Measurements from ENCODE around the gene AHCYL2.

DNA sequence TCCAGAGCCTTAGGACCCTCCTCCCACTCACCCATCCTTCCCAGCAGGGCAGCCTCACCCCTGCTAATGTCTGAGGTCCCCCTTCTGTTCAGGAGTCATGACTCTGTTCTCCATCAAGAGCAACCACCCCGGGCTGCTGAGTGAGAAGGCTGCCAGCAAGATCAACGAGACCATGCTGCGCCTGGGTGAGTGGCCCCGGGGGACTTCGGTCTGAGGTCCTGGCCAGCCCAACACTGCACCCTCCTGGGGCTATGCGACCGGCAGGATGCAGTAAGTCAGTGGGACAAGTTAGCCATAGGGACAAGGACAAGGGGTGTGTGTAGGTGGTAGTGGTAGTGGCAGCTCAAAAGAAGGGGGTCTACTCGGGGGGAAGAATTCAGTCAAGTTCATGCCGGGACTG lies 16.2 kb upstream of the AHCYL2 start:
- TF ChIP-seq, protein P1, sequence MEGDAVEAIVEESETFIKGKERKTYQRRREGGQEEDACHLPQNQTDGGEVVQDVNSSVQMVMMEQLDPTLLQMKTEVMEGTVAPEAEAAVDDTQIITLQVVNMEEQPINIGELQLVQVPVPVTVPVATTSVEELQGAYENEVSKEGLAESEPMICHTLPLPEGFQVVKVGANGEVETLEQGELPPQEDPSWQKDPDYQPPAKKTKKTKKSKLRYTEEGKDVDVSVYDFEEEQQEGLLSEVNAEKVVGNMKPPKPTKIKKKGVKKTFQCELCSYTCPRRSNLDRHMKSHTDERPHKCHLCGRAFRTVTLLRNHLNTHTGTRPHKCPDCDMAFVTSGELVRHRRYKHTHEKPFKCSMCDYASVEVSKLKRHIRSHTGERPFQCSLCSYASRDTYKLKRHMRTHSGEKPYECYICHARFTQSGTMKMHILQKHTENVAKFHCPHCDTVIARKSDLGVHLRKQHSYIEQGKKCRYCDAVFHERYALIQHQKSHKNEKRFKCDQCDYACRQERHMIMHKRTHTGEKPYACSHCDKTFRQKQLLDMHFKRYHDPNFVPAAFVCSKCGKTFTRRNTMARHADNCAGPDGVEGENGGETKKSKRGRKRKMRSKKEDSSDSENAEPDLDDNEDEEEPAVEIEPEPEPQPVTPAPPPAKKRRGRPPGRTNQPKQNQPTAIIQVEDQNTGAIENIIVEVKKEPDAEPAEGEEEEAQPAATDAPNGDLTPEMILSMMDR (IDR thresholded peaks at IDR 0.05) = no peak
- TF ChIP-seq TCF7L2 (IDR thresholded peaks at IDR 0.05; ENCODE audit: low read depth, low read length) = no peak
- no peak for TF ChIP-seq SIN3A (IDR thresholded peaks at IDR 0.05; ENCODE audit: borderline replicate concordance, insufficient read depth, low read depth, low read length)
- TF ChIP-seq POLR2AphosphoS5 (IDR thresholded peaks at IDR 0.05; ENCODE audit: low read depth, low read length) = no peak
